Vagina (tissue), 2 donors: ENCODE measurements around the gene ALK. TPM values are rescaled to one million over a fixed set of nuclear protein-coding genes. Genes with fewer than 3 reads are reported as not detected.

ENCODE experiments used
- DNase-seq, 2 donors: peaks; one replicate each; pipeline ENCODE4 v3.0.0-alpha.2; 2017; ENCODE audit errors: extremely low spot score in 2 of 2
- H3K27ac ChIP-seq: fragments of 200-600 bp; sonication (generic); one replicate; pipeline ENCODE4 v1.5.1; 2019
- H3K27me3 ChIP-seq: fragments of 200-600 bp; sonication (generic); one replicate; pipeline ENCODE4 v1.5.1; 2019
- H3K36me3 ChIP-seq, 2 donors: fragments of 200-600 bp; sonication (generic); one replicate each; pipeline ENCODE4 v1.5.1; 2017 to 2019
- H3K4me1 ChIP-seq: fragments of 200-600 bp; sonication (generic); one replicate; pipeline ENCODE4 v1.5.1; 2019
- H3K4me3 ChIP-seq, 2 donors: fragments of 200-600 bp; sonication (generic); 1 replicate in 1 of 2; 2 replicates in 1 of 2; pipeline ENCODE4 v1.5.1; 2016 to 2019
- H3K9me3 ChIP-seq: fragments of 200-600 bp; sonication (generic); one replicate; pipeline ENCODE4 v1.5.1; 2019
- POLR2A ChIP-seq, 2 donors: fragments of 450-650 bp; IDR thresholded peaks; one replicate each; pipeline ENCODE4 v1.6.1; 2017; ENCODE audit warnings: antibody characterized with exemption in 2 of 2, mild to moderate bottlenecking in 2 of 2, moderate library complexity in 2 of 2
- POLR2AphosphoS5 ChIP-seq, 2 donors: sonication (generic); formaldehyde crosslinking; IDR thresholded peaks; one replicate each; pipeline ENCODE4 v1.9.0; 2017; ENCODE audit warnings: antibody characterized with exemption in 2 of 2, mild to moderate bottlenecking in 2 of 2, low read depth in 1 of 2; ENCODE audit not compliant: insufficient read depth in 1 of 2
- intact Hi-C: fragments of 100-400 bp; cut with DNase I; formaldehyde crosslinking; loops from one replicate; pipeline ENCODE4 v1.15.1; 2023
- total RNA-seq: library from RNA; depleted of rRNA; stranded (reverse); fragments of >200 nt; gene quantifications from one replicate; pipeline ENCODE4 v1.2.3, GENCODE V29; 2016
- TF ChIP-seq, protein P1 (sequence below), 3 experiments: fragments of 450-650 bp in 2 of 3; fragments of 200-600 bp in 1 of 3; sonication (generic) in 1 of 3; IDR thresholded peaks; one replicate each; pipeline ENCODE4 v1.5.1; 2017 to 2019; ENCODE audit warnings: antibody characterized with exemption in 3 of 3, mild to moderate bottlenecking in 2 of 3, moderate library complexity in 2 of 3

The ALK gene
- total RNA-seq, 1 donor from 2014 or later = 0.74 TPM

DNA sequence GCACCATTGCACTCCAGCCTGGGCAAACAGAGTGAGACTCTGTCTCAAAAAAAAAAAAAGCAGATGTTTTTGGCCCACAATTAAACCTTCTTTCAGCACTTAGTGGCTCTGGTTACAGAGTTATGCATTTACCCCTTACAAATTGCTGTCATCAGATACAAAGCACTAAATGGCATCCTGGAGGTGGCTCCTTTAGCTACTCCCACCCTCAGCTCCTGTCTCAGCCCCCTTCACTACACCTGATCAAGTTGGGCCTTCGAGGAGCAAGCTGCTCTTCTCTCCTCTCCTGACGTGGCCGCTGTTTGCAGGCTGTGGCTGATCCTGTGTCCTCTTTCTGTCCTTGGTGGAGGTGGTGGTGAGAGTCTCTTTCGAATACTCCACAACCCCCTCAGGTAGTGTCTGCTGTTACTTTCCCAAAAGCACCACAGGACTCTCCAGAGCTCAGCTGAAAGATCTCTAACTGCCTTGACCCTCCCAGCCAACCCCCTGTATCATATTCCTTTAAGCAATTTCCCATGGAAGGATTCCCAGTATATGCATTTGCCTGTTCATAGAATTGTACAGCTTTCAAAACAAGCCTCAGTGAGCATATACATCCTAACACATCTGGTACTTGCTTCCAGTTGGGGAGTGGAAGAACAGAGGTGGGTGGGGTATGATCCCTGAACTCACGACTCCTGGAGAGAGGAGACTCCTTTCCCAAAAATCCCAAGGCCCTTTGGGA is 520.3 kb downstream of the ALK start:
- no peaks in the 10 kb centered on the region for H3K4me1 ChIP-seq
- no peak overlapping the region for H3K27ac ChIP-seq
- TF ChIP-seq POLR2AphosphoS5 (IDR thresholded peaks at IDR 0.05; ENCODE audit: insufficient read depth in 1 of 2, low read depth in 1 of 2) = no peak
- TF ChIP-seq, protein P1, sequence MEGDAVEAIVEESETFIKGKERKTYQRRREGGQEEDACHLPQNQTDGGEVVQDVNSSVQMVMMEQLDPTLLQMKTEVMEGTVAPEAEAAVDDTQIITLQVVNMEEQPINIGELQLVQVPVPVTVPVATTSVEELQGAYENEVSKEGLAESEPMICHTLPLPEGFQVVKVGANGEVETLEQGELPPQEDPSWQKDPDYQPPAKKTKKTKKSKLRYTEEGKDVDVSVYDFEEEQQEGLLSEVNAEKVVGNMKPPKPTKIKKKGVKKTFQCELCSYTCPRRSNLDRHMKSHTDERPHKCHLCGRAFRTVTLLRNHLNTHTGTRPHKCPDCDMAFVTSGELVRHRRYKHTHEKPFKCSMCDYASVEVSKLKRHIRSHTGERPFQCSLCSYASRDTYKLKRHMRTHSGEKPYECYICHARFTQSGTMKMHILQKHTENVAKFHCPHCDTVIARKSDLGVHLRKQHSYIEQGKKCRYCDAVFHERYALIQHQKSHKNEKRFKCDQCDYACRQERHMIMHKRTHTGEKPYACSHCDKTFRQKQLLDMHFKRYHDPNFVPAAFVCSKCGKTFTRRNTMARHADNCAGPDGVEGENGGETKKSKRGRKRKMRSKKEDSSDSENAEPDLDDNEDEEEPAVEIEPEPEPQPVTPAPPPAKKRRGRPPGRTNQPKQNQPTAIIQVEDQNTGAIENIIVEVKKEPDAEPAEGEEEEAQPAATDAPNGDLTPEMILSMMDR (IDR thresholded peaks at IDR 0.05) = no peak
- no peak for TF ChIP-seq POLR2A (IDR thresholded peaks at IDR 0.05)
- H3K27me3 ChIP-seq = no peaks in the 10 kb centered on the region
- no peak overlapping the region for H3K4me3 ChIP-seq
- intact Hi-C loops = no loop called here
- DNase-seq = no peak
- H3K9me3 ChIP-seq = no peaks in the 10 kb centered on the region
- H3K36me3 ChIP-seq = no peaks in the 10 kb centered on the region

DNA sequence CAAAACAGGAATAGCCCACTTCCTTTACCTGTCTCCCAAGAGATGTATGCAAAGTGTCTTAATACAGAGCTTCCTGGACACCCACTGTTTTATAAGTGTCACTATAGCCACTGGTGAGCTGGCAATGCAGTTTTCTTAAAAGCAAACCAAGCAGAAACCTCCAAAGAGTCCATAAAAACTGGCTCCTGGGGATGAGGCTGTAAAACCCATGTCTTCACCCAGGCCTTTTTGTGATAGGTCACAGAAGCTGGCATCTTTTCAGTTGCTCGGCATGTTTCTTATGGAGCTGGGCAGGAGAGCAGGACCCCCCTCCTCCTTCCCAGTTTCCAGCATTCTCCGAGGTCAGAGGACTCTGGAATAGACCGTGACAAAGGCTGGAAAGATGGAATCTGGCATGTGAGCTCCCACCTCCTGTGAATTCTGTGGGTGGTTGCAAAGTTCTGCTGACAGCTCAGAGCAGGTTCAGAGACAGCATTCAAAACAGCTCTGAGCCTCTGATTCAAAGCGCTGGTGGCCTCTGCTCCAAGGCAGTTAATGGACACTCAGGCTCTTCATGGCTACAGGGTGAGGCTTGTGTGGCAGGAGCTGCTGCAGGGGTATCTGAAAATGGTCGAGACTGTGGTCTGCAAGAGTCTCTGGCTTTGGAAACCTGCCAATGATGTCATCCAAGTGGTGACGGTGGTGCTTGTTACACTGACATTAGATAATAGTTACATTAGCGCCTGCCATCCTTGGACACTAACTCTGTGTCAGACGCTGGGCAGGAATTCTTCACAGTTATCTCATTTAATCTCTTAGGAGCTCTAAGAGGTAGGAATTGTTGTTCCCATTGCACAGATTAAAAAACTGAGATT is 522.8 kb downstream of the ALK start:
- no peak for DNase-seq
- Histone ChIP-seq H3K36me3 (no peaks in the 10 kb centered on the region), H3K27me3 (no peaks in the 10 kb centered on the region), H3K9me3 (no peaks in the 10 kb centered on the region), H3K4me3 (no peak overlapping the region), H3K4me1 (no peaks in the 10 kb centered on the region), H3K27ac (no peak overlapping the region)
- intact Hi-C loops = no loop called here
- TF ChIP-seq POLR2A (IDR thresholded peaks at IDR 0.05) = no peak
- TF ChIP-seq, protein P1 (IDR thresholded peaks at IDR 0.05) = no peak
- no peak for TF ChIP-seq POLR2AphosphoS5 (IDR thresholded peaks at IDR 0.05; ENCODE audit: insufficient read depth in 1 of 2, low read depth in 1 of 2)

DNA sequence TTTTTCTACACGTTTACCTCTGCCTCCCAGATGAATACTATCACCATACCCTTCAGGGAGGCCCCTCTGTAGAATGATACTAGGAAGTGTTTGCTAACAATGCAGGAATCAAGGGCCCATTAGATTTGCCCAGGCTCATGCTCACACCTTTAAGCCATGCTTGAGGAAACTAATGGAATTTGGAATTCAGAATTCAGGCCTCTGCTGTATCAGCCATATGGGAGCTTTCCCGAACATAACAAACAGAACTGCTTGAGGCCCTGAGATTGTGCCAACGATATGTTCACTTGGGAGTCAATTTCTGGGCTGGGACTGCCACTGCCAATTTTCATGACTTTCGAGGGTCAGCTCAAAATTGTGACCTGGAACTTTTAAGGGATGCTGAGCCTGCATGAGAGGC is 523.7 kb downstream of the ALK start:
- no peak for TF ChIP-seq POLR2A (IDR thresholded peaks at IDR 0.05)
- TF ChIP-seq, protein P1 (IDR thresholded peaks at IDR 0.05) = no peak
- no peak for TF ChIP-seq POLR2AphosphoS5 (IDR thresholded peaks at IDR 0.05; ENCODE audit: insufficient read depth in 1 of 2, low read depth in 1 of 2)
- H3K4me3 ChIP-seq = no peak overlapping the region
- H3K4me1 ChIP-seq = no peaks in the 10 kb centered on the region
- no peaks in the 10 kb centered on the region for H3K36me3 ChIP-seq
- no peaks in the 10 kb centered on the region for H3K27me3 ChIP-seq
- H3K27ac ChIP-seq = no peak overlapping the region
- DNase-seq = no peak
- no peaks in the 10 kb centered on the region for H3K9me3 ChIP-seq
- intact Hi-C loops = no loop called here

DNA sequence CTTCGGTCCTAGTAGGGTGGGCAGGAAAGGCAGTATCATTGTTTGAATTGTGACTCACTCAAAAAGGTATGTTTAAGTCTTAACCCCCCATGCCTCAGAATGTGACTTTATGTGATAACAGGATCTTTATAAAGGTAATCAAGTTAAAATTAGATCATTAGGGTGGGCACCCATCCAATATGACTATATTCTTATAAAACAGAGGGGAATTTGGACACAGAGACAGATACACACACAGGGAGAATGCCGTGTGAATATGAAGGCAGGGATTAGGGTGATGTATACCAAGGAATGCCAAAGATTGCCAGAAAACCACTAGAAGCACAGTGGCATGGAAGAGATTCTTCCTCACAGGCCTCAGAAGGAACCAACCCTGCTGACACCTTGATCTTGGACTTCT is 524.3 kb downstream of the ALK start:
- Histone ChIP-seq H3K36me3 (no peaks in the 10 kb centered on the region), H3K4me1 (no peaks in the 10 kb centered on the region), H3K9me3 (no peaks in the 10 kb centered on the region), H3K27ac (no peak overlapping the region), H3K4me3 (no peak overlapping the region), H3K27me3 (no peaks in the 10 kb centered on the region)
- DNase-seq = no peak
- TF ChIP-seq POLR2A (IDR thresholded peaks at IDR 0.05) = no peak
- TF ChIP-seq, protein P1 (IDR thresholded peaks at IDR 0.05) = no peak
- no peak for TF ChIP-seq POLR2AphosphoS5 (IDR thresholded peaks at IDR 0.05; ENCODE audit: insufficient read depth in 1 of 2, low read depth in 1 of 2)
- intact Hi-C loops = no loop called here

DNA sequence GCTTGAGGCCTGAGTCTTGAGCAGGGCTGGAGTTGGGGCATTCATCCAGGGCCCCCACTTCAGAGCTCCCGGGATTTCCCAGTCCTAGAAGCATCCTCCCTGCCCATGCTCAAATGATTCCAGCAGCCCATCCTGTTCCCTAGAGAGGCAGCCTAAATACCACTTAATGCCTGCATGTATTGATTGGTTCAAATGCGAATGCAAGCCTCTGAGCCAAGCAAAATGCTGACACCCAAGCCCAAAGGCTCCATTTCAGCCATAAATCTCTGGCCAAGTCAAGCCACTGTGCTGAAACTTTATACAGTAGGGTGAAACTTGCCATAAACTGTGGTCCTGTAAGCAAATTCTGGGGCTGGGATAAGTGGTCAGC is 526.4 kb downstream of the ALK start:
- Histone ChIP-seq H3K4me3 (no peak overlapping the region), H3K27ac (no peak overlapping the region), H3K4me1 (no peaks in the 10 kb centered on the region), H3K9me3 (no peaks in the 10 kb centered on the region), H3K36me3 (no peaks in the 10 kb centered on the region), H3K27me3 (no peaks in the 10 kb centered on the region)
- intact Hi-C loops = no loop called here
- no peak for DNase-seq
- TF ChIP-seq, protein P1 (IDR thresholded peaks at IDR 0.05) = no peak
- TF ChIP-seq POLR2AphosphoS5 (IDR thresholded peaks at IDR 0.05; ENCODE audit: insufficient read depth in 1 of 2, low read depth in 1 of 2) (no peak), POLR2A (IDR thresholded peaks at IDR 0.05) (no peak)
